GM18502 (cell line): ENCODE measurements around the gene RPL10L.

Experiments used
- ATAC-seq: cut with Tn5 transposase; IDR thresholded peaks from one replicate; pipeline ENCODE4 v1.9.1; 2021; ENCODE audit warnings: mild to moderate bottlenecking; ENCODE audit not compliant: unreplicated experiment, poor library complexity

Gene RPL10L

DNA sequence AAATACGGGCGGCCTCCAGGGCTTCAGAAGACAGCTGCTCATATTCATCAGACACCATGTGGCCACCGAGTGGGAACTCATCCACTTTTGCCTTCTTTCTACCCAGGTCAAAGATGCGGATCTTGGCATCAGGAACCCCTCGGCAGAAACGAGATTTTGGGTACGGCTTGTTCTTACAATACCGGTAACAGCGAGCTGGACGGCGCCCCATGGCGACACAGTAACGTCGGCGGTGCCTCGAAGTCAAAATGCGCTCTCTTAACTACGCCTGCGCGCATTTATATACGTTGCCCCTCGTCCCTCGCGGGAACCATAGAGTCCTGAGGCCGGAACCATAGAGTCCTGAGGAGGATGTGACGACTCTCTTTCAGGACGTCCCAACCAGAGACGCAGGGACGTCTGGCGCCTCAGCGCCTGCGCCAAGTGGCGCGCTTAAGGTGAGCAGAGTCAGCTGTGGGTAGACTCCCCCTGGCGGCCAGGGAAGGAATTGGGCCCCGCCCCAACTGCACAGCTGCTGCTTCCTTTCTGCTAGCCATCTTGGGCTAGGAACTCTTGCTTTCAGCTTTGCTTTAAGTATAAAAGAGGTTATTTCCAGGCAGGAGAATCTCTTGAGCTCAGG lies at the start of gene RPL10L:
TSS of gene RPL10L (minus strand) at position 256 of the 619 bp plus-strand sequence. CDS start at position 211, 45 bp downstream.
- ATAC-seq: no peak

DNA sequence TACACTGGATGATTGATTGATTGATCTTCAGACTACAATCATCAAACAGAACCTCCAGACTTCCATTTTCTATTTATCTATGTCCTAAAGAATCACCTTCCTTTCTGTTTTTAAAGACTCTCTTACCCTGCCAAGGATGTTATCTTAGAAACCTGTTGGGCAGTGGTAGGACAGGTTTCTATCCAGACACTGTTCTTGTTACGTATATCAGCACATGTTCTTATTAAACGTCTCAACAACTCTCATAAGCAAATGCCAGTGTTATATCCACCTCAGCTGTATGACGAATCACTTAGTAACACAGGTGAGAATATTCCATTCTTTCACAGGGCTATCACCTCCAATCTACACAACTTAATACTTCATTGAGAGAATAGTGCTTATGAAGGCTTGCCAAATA lies 40.2 kb upstream of the RPL10L start:
- no peak for ATAC-seq

DNA sequence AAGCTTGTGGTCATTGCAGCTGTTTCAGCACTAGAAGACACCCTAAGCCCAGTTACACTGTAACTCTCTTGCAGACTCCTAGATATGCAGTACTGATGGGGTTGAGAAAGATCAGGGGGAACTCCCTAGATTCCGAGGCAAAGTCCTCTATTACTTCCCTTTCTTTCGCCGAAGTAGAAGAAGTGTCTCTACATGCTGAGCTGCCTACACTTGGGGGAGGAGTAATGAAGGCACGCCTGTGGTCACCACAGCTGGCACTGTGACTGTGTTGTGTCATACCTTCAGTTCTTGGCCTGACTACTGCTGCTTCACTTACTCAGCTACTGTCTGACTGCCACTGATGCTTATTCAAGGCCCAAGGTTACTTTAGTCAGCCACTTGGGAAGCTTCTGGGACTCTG lies 35.1 kb upstream of the RPL10L start:
- ATAC-seq: no peak

DNA sequence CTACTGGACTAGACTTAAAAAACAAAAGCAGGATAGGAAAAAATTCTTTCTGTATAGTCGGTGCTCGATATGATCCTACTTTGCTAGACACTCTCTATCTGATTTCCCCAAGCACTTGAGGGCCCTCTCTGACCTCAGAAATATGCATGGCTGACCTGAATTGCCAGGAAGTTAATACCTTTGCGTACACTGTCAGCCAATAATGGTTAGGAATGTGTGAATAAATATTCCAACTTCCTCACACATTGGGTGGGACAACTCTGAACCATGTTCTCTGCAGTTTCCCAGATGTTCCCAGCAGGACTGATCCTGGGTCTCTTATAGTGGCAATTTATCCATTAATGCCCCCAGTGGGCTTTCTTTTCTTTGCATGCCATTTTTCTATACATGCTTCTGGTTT lies 20.5 kb upstream of the RPL10L start:
- ATAC-seq: no peak

DNA sequence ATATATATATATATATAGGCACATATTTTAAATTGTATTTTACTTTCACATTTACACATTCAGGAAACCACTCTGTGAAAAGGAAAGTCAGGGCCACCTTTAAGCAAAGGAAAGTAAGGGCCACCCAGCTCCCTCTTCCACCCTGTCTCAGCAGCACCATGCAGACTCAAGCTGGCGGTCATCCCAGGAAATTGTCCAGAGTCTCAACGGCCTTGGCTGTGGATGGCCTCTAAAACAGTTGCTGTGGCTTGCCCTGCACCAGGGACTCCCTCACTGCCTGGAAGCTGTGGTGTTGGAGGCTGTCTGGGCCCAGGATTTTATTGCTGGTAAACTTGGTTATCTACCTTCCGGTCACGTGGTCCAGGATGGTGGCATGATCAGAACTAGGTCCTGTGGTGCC lies 11.8 kb upstream of the RPL10L start:
- no peak for ATAC-seq

DNA sequence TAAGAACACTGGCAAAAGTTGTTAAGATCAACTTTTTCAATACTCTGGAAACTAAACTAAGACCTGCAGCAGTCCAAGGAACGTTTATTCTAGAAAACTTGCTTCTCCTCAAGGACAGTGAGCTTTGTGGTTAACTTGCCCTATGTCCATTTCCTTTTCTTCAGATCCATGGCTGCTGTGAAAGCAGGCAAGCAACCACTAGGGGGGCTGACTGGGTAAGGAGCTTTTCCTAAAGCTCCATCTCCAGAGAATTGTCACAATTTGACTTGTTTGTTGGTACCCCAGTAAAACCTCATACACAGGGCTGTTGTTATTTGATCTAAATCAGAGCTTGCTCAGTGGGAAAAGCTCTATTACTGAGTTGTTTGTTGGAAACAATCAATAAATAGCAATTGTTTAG lies 10.1 kb upstream of the RPL10L start:
- ATAC-seq: no peak

DNA sequence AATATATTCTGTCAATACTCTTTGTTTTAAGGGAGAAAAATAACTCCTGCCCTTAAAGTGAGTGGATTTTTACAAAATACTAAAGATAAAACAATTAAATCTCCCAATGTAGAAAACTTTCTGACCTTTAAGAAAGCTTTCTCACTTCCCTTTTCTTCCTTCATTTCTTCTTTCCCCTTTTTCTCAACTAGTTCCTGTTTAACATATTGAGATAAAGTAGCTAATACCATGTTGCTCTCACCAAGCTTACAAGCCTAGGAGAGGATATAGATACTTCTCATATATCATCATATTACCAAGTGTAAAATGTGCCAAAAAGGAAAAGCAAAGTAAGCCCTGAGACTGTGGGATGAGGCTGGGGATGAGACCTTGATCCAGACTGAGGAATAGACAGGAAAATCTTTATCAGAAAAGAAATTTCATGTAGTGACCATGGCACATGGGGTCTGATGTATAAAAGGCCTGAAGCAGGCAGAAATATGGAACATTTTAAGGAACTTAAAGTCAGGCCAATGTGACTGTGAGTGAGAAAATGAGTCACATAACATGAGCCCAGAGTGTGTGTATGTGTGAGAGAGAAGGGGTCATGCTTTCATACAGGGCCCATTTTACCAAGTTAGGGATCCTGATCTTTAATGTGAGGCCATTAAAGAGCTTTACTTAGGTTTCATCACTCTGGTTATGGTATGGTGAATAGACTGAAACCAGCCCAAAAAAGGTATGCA lies 1.6 kb upstream of the RPL10L start:
- ATAC-seq: no peak

DNA sequence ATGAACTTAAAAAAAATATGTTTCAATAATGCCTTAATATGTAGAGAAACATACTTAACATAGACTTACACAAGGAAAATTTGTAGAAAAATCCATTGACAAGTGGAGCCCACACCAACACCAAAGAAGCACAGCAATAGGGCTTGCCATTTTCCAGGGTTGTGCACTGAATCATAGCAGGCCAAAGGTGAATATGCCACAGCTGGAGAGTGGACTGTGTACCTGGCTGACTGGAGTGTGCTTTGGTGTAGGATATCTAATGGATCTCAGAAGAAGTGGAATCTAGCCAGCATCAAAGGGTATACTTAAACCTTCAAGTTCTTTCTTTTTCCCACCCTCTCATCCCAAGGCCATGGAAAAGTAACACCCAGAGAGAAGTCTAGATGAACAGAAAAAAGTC lies 4.8 kb downstream of the RPL10L start:
- ATAC-seq: no peak

DNA sequence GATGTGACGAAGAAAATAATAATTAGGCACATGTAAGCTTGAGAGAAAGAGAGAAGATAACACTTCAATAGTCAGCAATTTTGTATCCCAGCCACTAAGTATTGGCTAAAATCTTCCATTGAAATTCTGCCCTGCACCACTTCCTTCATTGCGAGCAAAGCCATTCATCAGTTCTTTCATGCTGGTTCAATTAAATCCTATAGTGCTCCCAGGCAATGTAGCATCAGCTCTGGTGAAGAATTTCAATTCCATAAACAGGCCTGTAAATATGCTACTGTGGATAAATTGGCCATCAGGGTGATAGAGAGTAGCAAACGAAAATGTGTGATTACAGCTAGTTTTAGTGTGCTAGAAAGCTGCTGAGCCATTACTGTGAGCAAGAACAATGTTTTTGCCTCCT lies 24.7 kb downstream of the RPL10L start:
- no peak for ATAC-seq
